22Rv1 (cell line): ENCODE measurements around the gene ALG12.

Experiments
- H3K27ac ChIP-seq: fragments of 450-650 bp; 2 replicates; pipeline ENCODE4 v1.5.1; 2017
- ZFX ChIP-seq: fragments of 450-650 bp; IDR thresholded peaks from 2 replicates; pipeline ENCODE4 v1.6.1; 2017; ENCODE audit warnings: antibody characterized with exemption, borderline replicate concordance
- TF ChIP-seq, protein P1 (sequence below): fragments of 450-650 bp; IDR thresholded peaks from 2 replicates; pipeline ENCODE4 v1.5.1; 2017; ENCODE audit warnings: mild to moderate bottlenecking

Gene ALG12

DNA sequence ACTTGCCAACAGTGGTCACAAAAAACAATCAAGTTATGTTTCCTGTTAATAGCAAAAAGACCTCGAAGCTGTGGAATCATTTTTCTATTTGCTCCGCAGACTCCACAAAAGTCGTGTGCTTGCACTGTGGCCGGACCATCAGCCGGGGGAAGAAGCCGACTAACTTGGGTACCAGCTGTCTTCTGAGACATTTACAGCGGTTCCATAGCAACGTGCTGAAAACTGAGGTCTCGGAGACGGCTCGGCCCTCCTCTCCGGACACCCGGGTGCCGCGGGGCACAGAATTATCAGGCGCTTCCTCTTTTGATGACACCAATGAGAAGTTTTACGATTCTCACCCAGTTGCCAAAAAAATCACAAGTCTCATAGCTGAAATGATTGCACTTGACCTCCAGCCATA is 33.0 kb downstream of the ALG12 start:
- TF ChIP-seq, protein P1, sequence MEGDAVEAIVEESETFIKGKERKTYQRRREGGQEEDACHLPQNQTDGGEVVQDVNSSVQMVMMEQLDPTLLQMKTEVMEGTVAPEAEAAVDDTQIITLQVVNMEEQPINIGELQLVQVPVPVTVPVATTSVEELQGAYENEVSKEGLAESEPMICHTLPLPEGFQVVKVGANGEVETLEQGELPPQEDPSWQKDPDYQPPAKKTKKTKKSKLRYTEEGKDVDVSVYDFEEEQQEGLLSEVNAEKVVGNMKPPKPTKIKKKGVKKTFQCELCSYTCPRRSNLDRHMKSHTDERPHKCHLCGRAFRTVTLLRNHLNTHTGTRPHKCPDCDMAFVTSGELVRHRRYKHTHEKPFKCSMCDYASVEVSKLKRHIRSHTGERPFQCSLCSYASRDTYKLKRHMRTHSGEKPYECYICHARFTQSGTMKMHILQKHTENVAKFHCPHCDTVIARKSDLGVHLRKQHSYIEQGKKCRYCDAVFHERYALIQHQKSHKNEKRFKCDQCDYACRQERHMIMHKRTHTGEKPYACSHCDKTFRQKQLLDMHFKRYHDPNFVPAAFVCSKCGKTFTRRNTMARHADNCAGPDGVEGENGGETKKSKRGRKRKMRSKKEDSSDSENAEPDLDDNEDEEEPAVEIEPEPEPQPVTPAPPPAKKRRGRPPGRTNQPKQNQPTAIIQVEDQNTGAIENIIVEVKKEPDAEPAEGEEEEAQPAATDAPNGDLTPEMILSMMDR, result no peak
- TF ChIP-seq ZFX, result no peak
- H3K27ac ChIP-seq, result no peak overlapping the region

DNA sequence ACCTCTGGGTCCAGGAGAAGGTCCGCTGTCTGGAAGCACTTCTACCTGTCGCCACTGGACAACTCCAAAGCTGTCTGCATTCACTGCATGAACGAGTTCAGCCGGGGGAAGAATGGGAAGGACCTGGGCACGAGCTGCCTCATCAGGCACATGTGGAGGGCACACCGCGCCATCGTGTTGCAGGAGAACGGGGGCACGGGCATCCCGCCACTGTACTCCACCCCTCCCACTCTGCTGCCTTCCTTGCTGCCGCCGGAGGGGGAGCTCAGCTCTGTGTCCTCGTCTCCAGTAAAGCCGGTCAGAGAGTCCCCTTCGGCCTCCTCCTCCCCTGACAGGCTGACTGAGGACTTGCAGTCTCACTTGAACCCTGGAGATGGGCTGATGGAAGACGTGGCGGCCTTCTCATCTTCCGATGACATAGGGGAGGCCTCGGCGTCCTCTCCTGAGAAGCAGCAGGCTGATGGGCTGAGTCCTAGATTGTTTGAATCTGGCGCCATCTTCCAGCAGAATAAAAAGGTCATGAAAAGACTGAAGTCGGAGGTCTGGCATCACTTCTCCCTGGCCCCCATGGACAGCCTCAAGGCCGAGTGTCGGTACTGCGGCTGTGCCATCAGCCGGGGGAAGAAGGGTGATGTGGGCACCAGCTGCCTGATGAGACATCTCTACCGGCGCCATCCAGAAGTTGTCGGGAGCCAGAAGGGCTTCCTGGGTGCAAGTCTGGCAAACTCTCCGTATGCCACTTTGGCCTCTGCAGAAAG is 33.6 kb downstream of the ALG12 start:
- TF ChIP-seq, protein P1, result no peak
- no peak for TF ChIP-seq ZFX

DNA sequence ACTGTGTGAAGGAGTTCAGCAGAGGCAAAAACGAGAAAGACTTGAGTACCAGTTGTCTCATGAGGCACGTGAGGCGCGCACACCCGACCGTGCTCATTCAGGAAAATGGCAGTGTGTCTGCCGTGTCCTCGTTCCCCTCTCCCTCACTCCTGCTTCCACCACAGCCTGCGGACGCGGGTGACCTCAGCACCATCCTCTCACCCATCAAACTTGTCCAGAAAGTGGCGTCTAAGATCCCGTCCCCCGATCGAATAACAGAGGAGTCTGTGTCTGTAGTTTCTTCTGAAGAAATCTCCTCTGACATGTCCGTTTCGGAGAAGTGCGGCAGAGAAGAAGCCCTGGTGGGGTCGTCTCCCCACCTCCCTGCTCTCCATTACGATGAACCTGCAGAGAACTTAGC is 34.2 kb downstream of the ALG12 start:
- no peak for TF ChIP-seq ZFX
- TF ChIP-seq, protein P1, result no peak
- no peak overlapping the region for H3K27ac ChIP-seq

More for the DNA sequence above, 33.6 kb downstream of the ALG12 start:
- H3K27ac ChIP-seq, result no peak overlapping the region

DNA sequence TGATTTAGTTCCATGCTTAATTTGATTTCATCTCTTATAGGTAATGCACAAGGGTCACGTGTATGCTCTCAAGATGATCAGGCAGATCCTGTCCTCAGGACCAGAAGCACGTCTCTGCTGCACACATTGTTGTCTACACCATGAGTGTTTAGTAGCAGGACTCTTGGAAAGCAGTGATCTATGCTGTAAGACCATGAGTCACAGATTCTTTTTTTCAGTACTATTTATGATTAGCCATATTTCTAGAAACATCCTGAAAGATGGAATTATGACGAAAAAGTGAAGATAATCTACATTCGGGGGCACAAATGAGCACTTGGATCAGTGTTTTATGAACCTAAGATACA is 35.0 kb downstream of the ALG12 start:
- TF ChIP-seq, protein P1, result no peak
- no peak for TF ChIP-seq ZFX
- no peak overlapping the region for H3K27ac ChIP-seq

DNA sequence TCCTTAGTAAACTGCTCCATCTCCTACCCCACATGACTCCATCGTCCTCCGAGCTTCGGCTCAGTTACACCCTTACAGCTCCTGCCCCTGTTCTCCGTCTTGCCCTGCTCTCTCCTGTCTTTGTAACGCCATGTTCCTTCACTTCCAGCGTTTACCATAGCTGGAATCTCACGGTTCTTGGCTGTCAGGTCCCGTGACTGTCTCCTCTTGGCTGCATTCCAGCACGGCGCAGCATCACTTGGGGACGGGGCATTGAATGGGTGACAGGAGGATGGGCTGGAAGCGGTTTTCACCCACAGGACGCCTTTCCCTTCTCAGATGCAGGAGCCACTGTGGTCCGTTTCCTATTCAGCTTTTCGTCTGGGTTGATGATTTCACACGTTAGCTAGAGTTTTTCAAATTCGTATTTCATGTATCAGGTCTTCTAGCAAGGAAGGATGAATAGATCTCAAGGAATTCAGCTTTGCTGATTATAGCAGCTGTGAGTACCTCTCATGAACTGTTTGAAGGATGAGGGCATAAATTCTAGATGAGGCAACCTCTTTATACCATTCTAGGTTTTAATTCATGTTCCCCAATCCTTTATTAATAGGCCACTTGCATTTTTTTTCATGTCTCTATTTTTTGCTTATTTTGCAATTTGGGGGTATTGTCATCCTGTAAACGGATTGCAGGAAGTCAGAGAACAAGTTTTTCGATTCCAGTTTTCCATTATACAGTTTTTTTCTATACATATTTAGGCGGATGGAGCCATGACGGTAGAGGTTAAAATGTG is 35.5 kb downstream of the ALG12 start:
- TF ChIP-seq ZFX, result no peak
- TF ChIP-seq, protein P1, result no peak
- no peak overlapping the region for H3K27ac ChIP-seq

DNA sequence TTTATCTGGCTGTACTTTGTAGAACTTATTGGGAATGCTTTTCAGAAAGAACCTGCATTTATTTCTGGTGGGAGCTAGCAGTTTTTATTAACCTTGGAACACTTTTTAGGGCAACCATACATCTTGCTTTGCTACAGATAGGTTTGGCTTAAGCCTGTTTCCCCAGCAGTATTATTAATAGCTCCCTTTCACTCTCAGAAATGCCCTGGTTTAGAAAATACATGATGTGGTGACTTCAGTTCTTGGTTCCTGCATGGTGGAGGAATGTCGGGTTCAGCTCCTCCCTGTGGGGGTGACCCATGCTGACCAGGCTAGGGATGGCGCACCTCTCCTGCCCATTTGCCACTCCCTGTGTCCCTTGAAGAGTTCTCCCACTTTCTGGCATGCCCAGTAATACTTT is 36.4 kb downstream of the ALG12 start:
- no peak for TF ChIP-seq ZFX
- H3K27ac ChIP-seq, result no peak overlapping the region

DNA sequence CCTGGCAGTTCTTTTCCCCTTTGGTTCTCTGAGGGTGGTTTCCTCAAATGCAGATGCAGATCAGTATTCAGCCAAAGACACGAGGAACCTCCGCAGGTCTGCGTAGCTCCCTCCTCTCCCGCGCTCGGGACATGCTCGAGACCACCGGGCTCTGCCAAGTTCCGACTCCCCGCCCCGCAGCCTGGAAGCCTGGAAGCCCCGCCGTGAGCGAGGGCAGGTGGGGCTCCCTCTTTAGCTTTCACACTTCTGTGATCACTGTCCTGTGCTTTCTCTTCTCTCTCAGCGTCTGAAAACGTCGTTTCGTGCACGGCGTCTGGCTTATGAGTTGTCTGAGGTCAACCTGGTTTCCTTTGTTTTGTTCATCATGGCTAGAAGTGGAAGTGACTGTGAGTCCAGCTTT is 38.0 kb downstream of the ALG12 start:
- TF ChIP-seq, protein P1, result no peak
- no peak for TF ChIP-seq ZFX
- H3K27ac ChIP-seq, result no peak overlapping the region
